IMR-90 (cell line): ENCODE results near the gene GM2A. TPM values are rescaled to one million over a fixed set of nuclear protein-coding genes. Genes with fewer than 3 reads are reported as not detected.

Experiments
- ATAC-seq: fragments of 200-7000 bp; cut with Tn5 transposase; 2 replicates; pipeline ENCODE4 v1.9.1; 2020; ENCODE audit warnings: low read depth, mild to moderate bottlenecking, moderate library complexity
- BruUV-seq: library from RNA; stranded (reverse); fragments of 400-500 nt; replicated peaks from 2 replicates; lab custom pipeline; 2021; lab: Mats Ljungman, UMichigan
- CTCF ChIA-PET: fragments of 300-600 bp; formaldehyde crosslinking; extraction: SDS; loops from one replicate; lab custom pipeline; 2021; ENCODE audit warnings: antibody characterized with exemption; lab: Yijun Ruan, JAX
- POLR2A ChIA-PET: fragments of 300-600 bp; sonication (Branson Sonifier 250); formaldehyde crosslinking; loops from one replicate; lab custom pipeline; 2022; ENCODE audit warnings: antibody characterized with exemption; ENCODE audit not compliant: unreplicated experiment; lab: Charles Lee
- DNase-seq: peaks from one replicate; pipeline ENCODE4 v3.0.0; 2013
- H2AFZ ChIP-seq: replicated peaks from 2 replicates; pipeline ENCODE3; 2013; ENCODE audit warnings: low read length, mild to moderate bottlenecking; ENCODE audit not compliant: poor library complexity
- H2AK5ac ChIP-seq: 2 replicates; pipeline ENCODE4 v1.6.1; 2013; ENCODE audit warnings: low read depth, low read length, inconsistent platforms
- H2AK9ac ChIP-seq: replicated peaks from 2 replicates; pipeline ENCODE3; 2013; ENCODE audit warnings: mild to moderate bottlenecking, low read depth, low read length, moderate library complexity; ENCODE audit not compliant: poor library complexity
- H2BK120ac ChIP-seq: 2 replicates; pipeline ENCODE4 v1.6.1; 2013; ENCODE audit warnings: low read depth, low read length, inconsistent platforms
- H2BK15ac ChIP-seq: 3 replicates; pipeline ENCODE4 v1.6.1; 2013; ENCODE audit warnings: low read depth, low read length, inconsistent platforms
- H2BK20ac ChIP-seq: 2 replicates; pipeline ENCODE4 v1.6.1; 2013; ENCODE audit warnings: low read depth, mild to moderate bottlenecking, inconsistent platforms, low read length, moderate library complexity
- H2BK5ac ChIP-seq: 2 replicates; pipeline ENCODE4 v1.6.1; 2013; ENCODE audit warnings: mild to moderate bottlenecking, low read depth, low read length, inconsistent platforms; ENCODE audit not compliant: poor library complexity, severe bottlenecking
- H3K14ac ChIP-seq: replicated peaks from 2 replicates; pipeline ENCODE4 v1.6.1; 2013; ENCODE audit warnings: low read depth, low read length, inconsistent platforms
- H3K18ac ChIP-seq: 2 replicates; pipeline ENCODE4 v1.6.1; 2013; ENCODE audit warnings: low read depth, low read length, control low read depth
- H3K23ac ChIP-seq: 2 replicates; pipeline ENCODE4 v1.6.1; 2013; ENCODE audit warnings: low read depth, low read length, inconsistent platforms
- H3K27ac ChIP-seq: 2 replicates; pipeline ENCODE4 v1.5.1; 2013; ENCODE audit warnings: mild to moderate bottlenecking, control low read depth, low read length; ENCODE audit not compliant: insufficient read depth
- H3K27me3 ChIP-seq: 2 replicates; pipeline ENCODE4 v1.6.1; 2013; ENCODE audit warnings: low read length; ENCODE audit not compliant: control insufficient read depth, insufficient read depth
- H3K36me3 ChIP-seq: 2 replicates; pipeline ENCODE4 v1.6.1; 2013; ENCODE audit warnings: low read length, mixed read lengths; ENCODE audit not compliant: control insufficient read depth, insufficient read depth
- H3K4ac ChIP-seq: 2 replicates; pipeline ENCODE4 v1.6.1; 2013; ENCODE audit warnings: low read depth, low read length, inconsistent platforms
- H3K4me1 ChIP-seq: 2 replicates; pipeline ENCODE4 v1.6.1; 2013; ENCODE audit warnings: low read length, mixed read lengths; ENCODE audit not compliant: control insufficient read depth, insufficient read depth
- H3K4me2 ChIP-seq: 2 replicates; pipeline ENCODE4 v1.6.1; 2013; ENCODE audit warnings: low read depth, mild to moderate bottlenecking, control low read depth, low read length, moderate library complexity
- H3K4me3 ChIP-seq: 2 replicates; pipeline ENCODE4 v1.5.1; 2013; ENCODE audit warnings: low read depth, mild to moderate bottlenecking, control low read depth, low read length, moderate library complexity; ENCODE audit not compliant: insufficient read depth
- H3K56ac ChIP-seq: 2 replicates; pipeline ENCODE4 v1.6.1; 2013; ENCODE audit warnings: low read length, inconsistent platforms; ENCODE audit not compliant: insufficient read depth; ENCODE audit errors: extremely low read depth
- H3K79me1 ChIP-seq, 2 experiments: 2 replicates each; pipeline ENCODE4 v1.6.1; 2013; ENCODE audit warnings: low read length in 2 of 2, inconsistent platforms in 1 of 2, low read depth in 1 of 2
- H3K9ac ChIP-seq: 2 replicates; pipeline ENCODE4 v1.6.1; 2013; ENCODE audit warnings: low read depth, low read length, control low read depth
- H3K9me1 ChIP-seq: 2 replicates; pipeline ENCODE4 v1.6.1; 2013; ENCODE audit warnings: low read length, inconsistent platforms; ENCODE audit not compliant: insufficient read depth
- H3K9me3 ChIP-seq: 2 replicates; pipeline ENCODE4 v1.6.1; 2013; ENCODE audit warnings: low read length; ENCODE audit not compliant: control insufficient read depth, insufficient read depth
- H4K20me1 ChIP-seq: 2 replicates; pipeline ENCODE4 v1.6.1; 2013; ENCODE audit warnings: low read length, inconsistent platforms; ENCODE audit not compliant: insufficient read depth
- H4K5ac ChIP-seq: 2 replicates; pipeline ENCODE4 v1.6.1; 2013; ENCODE audit warnings: mild to moderate bottlenecking, low read depth, low read length, control low read depth
- H4K8ac ChIP-seq, 2 experiments: 2 replicates each; pipeline ENCODE4 v1.6.1; 2013; ENCODE audit warnings: low read depth in 2 of 2, low read length in 2 of 2, control low read depth in 1 of 2, inconsistent platforms in 1 of 2
- H4K91ac ChIP-seq: 2 replicates; pipeline ENCODE4 v1.6.1; 2013; ENCODE audit warnings: low read depth, low read length, inconsistent platforms; ENCODE audit not compliant: insufficient read depth
- BHLHE40 ChIP-seq: fragments of 150-350 bp; IDR thresholded peaks from 2 replicates; pipeline ENCODE4 v1.6.1; 2016; ENCODE audit warnings: mild to moderate bottlenecking, low read depth, low read length
- CEBPB ChIP-seq: IDR thresholded peaks from 2 replicates; pipeline ENCODE4 v1.6.1; 2012; ENCODE audit warnings: low read depth, low read length, improper control_type of control experiment
- CHD1 ChIP-seq: IDR thresholded peaks from 2 replicates; pipeline ENCODE4 v1.6.1; 2012; ENCODE audit warnings: low read depth, low read length, improper control_type of control experiment
- CTCF ChIP-seq: conservative IDR thresholded peaks from 2 replicates; pipeline ENCODE4 v1.5.1; 2012; ENCODE audit warnings: mild to moderate bottlenecking, low read depth, low read length, improper control_type of control experiment
- ELK1 ChIP-seq: fragments of 150-350 bp; IDR thresholded peaks from 2 replicates; pipeline ENCODE4 v1.6.1; 2016; ENCODE audit warnings: low read depth, mild to moderate bottlenecking, low read length, moderate library complexity, borderline replicate concordance
- MAFK ChIP-seq: IDR thresholded peaks from 2 replicates; pipeline ENCODE4 v1.6.1; 2012; ENCODE audit warnings: low read depth, low read length, improper control_type of control experiment
- MAZ ChIP-seq: IDR thresholded peaks from 2 replicates; pipeline ENCODE4 v1.6.1; 2012; ENCODE audit warnings: low read depth, mild to moderate bottlenecking, low read length, improper control_type of control experiment, moderate library complexity, borderline replicate concordance
- NFE2L2 ChIP-seq: fragments of 150-350 bp; IDR thresholded peaks from 2 replicates; pipeline ENCODE4 v1.6.1; 2016; ENCODE audit warnings: low read depth, mild to moderate bottlenecking, low read length
- POLR2A ChIP-seq: IDR thresholded peaks from 2 replicates; pipeline ENCODE4 v1.6.1; 2012; ENCODE audit warnings: mild to moderate bottlenecking, low read depth, low read length
- RAD21 ChIP-seq: IDR thresholded peaks from 2 replicates; pipeline ENCODE4 v1.6.1; 2012; ENCODE audit warnings: low read length, improper control_type of control experiment
- RCOR1 ChIP-seq: IDR thresholded peaks from 2 replicates; pipeline ENCODE4 v1.6.1; 2012; ENCODE audit warnings: mild to moderate bottlenecking, low read length, improper control_type of control experiment; ENCODE audit not compliant: insufficient replicate concordance
- SMC3 ChIP-seq: fragments of 150-350 bp; IDR thresholded peaks from 2 replicates; pipeline ENCODE4 v1.6.1; 2016; ENCODE audit warnings: low read depth, mild to moderate bottlenecking, antibody characterized with exemption, low read length, moderate library complexity
- WGBS, 2 experiments: methylation state at CpG; one replicate each; pipeline versions ENCODE4 v1.1.5 to v1.1.7; 2013; ENCODE audit warnings: missing lambda C conversion rate in 2 of 2; ENCODE audit not compliant: insufficient read length in 1 of 2; ENCODE audit errors: extremely low coverage in 2 of 2; 5-methylcytosine and 5-hydroxymethylcytosine counted together
- dilution Hi-C: fragments of 300-500 bp; cut with HindIII; formaldehyde crosslinking; loops from one replicate; pipeline ENCODE4 v1.14.3; 2018; ENCODE audit warnings: low sequenced_read_pairs; ENCODE audit not compliant: unreplicated experiment
- in situ Hi-C: fragments of 300-500 bp; cut with MboI; formaldehyde crosslinking; loops from 3 replicates; pipeline ENCODE4 v1.14.3; 2019; ENCODE audit warnings: low sequenced_read_pairs, inconsistent platforms, mixed read lengths
- intact Hi-C: fragments of 100-400 bp; cut with micrococcal nuclease; formaldehyde crosslinking; loops from 2 replicates; pipeline ENCODE4 v1.10.0; 2022
- polyA plus RNA-seq, 3 experiments: library from polyadenylated mRNA; depleted of rRNA; stranded (reverse); fragments of >200 nt; gene quantifications; 2 replicates each; pipeline ENCODE4 v1.2.3, GENCODE V29; 2012; ENCODE audit warnings: low replicate concordance in 1 of 3
- total RNA-seq: library from RNA; depleted of rRNA; stranded (reverse); fragments of >200 nt; gene quantifications from 2 replicates; pipeline ENCODE4 v1.2.3, GENCODE V29; 2012

GM2A gene
- total and polyA plus RNA-seq, 2 of the 4 experiments (the other 2 are of a cell fraction): 13.8 to 18.5 TPM

- Histone ChIP-seq H2AFZ (no peak overlapping the region), H2BK5ac (no peak overlapping the region), H2BK20ac (no peak overlapping the region), H3K36me3 (no peaks in the 10 kb centered on the region), H3K27me3 (no peaks in the 10 kb centered on the region), H2AK5ac (no peak overlapping the region), H4K20me1 (no peaks in the 10 kb centered on the region), H3K27ac (no peak overlapping the region), H3K4me1 (no peaks in the 10 kb centered on the region), H3K56ac (no peak overlapping the region), H2AK9ac (no peak overlapping the region), H3K9ac (no peak overlapping the region), H3K9me1 (no peaks in the 10 kb centered on the region), H3K79me1 (no peaks in the 10 kb centered on the region), H3K4me2 (no peak overlapping the region), H2BK120ac (no peak overlapping the region), H3K23ac (no peak overlapping the region), H2BK15ac (no peak overlapping the region), H4K91ac (no peak overlapping the region), H4K8ac (no peak overlapping the region), H3K4me3 (no peak overlapping the region), H3K14ac (no peak overlapping the region), H3K9me3 (no peaks in the 10 kb centered on the region), H3K4ac (no peak overlapping the region), H4K5ac (no peak overlapping the region), H3K18ac (no peak overlapping the region)
- no TSS peak for BruUV-seq
- intact Hi-C loops (loop anchor here (5.0 kb wide), 3 partner anchors 181 to 426 kb away; no protein-coding TSS in a partner anchor), in situ Hi-C loops (no loop called here), dilution Hi-C loops (no loop called here)
- ChIA-PET POLR2A (no interaction called here), CTCF (interaction anchor here (0.6 to 1.1 kb wide), 10 partner anchors 8 to 432 kb away, joined by 3 to 9 read pairs (median 4); no protein-coding TSS in a partner anchor)
- ATAC-seq (peak; percentile 95), DNase-seq (peak; percentile 63)
- 17% methylated on average over 1 of the region's 8 CpGs; no CpG with 5 or more reads in 1 of the 2 experiments for WGBS, 2 experiments
- TF ChIP-seq POLR2A (no peak), CEBPB (no peak), MAZ (no peak), ELK1 (no peak), BHLHE40 (no peak), NFE2L2 (no peak), SMC3 (peak; percentile 69), RAD21 (peak; percentile 63), CHD1 (no peak), CTCF (peak; percentile 81), MAFK (no peak), RCOR1 (no peak)
These were observed 63.1 kb downstream of the GM2A start for GRCh38 chr5:151315998-151316597.
